HG03196 (cell line): ENCODE measurements around the gene ATRX.
"Not testable (repeated sequence)": the region's sequence is repeated elsewhere in the genome, so short reads cannot be mapped to it uniquely, and the experiment has no call there.

Source experiments
- ATAC-seq: cut with Tn5 transposase; IDR thresholded peaks from one replicate; pipeline ENCODE4 v1.9.1; 2021; ENCODE audit not compliant: unreplicated experiment

The ATRX gene

DNA sequence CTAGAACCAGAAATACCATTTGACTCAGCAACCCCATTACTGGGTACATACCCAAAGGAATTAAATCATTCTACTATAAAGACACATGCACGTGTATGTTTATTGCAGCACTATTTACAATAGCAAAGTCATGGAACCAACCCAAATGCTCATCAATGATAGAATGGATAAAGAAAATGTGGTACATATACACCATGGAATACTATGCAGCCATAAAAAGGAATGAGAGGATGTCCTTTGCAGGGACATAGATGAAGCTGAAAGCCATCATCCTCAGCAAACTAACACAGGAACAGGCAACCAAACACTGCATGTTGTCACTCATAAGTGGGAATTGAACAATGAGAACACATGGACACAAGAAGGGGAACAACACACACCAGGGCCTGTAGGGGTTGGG is 285.9 kb downstream of the ATRX start:
- not testable (repeated sequence) for ATAC-seq

DNA sequence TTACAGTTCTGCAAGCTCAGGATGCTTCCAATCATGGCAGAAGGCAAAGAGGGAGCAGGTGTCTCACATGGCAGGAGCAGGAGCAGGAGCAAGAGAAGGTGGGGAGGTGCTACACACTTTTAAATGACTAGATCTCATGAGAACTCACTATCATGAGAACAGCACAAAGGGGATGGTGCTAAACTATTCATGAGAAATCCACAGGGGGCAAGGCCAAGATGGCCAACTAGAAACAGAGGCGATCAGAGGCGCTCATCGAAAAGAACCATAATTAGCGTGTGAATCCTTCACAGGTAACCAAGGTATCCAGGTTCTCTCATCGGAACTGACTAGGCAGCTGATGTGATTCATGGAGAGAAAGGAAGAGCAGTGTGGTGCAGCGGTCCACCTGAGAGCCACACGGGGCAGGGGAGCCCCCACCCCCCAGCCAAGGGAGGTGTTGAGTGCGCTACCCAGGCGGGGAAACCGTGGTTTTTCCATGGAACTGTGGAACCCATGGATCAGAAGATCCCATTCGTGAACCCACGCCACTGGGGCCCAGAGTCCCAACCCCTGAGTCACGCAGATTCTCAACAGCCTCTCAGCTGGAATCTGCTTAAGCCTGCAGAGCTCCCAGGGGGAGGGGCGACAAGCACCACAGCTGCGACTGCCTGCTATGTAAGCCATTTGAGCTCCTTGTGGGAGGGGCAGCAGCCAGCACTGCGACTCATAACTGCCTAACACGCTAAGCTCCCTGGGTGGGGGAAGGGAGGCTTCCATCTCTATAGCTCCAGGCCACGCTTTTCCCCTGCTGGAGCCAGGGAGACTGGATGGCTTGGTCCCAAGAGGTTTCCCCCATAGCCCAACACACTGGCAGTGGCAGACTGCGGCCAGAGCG is 292.1 kb downstream of the ATRX start:
- ATAC-seq, result no peak

- ATAC-seq, result no peak
Measured at GRCh38 chrX:77484045-77484444, 302.0 kb downstream of the ATRX start.

DNA sequence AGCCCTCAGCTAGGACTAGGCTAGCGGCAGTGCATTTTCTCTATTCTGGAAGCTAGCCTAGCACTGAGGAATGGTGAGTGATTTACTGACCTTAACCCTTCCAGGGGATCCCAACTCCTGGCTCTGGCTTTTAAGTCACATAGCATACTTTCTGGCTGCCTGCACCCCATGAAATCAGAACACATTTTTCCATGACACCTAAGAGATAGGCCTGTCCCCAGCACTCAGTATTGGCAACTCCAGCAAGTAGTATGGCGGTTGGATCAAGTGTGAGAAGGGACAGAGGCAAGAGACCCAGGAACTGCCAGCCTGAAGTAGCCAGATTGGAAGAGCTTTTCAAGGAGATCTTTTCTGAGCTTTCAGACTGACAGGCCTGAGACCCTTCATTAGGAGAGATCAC is 330.6 kb downstream of the ATRX start:
- no peak for ATAC-seq
